ENCODE data around the gene TSPAN18. TPM values are rescaled to one million over a fixed set of nuclear protein-coding genes. Genes with fewer than 3 reads are reported as not detected.

TSPAN18 gene
- total and polyA plus RNA-seq, 10 of the 15 experiments (the other 5 are each of a cell fraction or from before 2014, with no cell fraction given): 0.02 to 0.77 (median 0.13) TPM; not detected in 1

- Histone ChIP-seq H3K9ac (ENCODE audit: control insufficient read depth, insufficient read depth, low read length) (no peak overlapping the region), H3K36me3 (ENCODE audit: control insufficient read depth in 2 of 2, insufficient read depth in 2 of 2, low read length in 1 of 2) (no peaks in the 10 kb centered on the region), H3K27ac (ENCODE audit: control insufficient read depth, insufficient read depth) (no peak overlapping the region), H3K79me2 (ENCODE audit: control insufficient read depth, insufficient read depth, low read length) (no peaks in the 10 kb centered on the region), H3K9me3 (replicated peaks; ENCODE audit: control insufficient read depth, insufficient read depth, low read length) (no peaks in the 10 kb centered on the region), H3K4me2 (ENCODE audit: control insufficient read depth, insufficient read depth) (no peak overlapping the region), H3K4me3 (no peak overlapping the region), H3K27me3 (replicated peaks in 1 of 2; ENCODE audit: control insufficient read depth in 2 of 2, insufficient read depth in 2 of 2, low read length in 1 of 2) (no peaks in the 10 kb centered on the region; a peak in 2 of 4 replicates), H3K4me1 (ENCODE audit: control insufficient read depth, insufficient read depth, low read length) (no peaks in the 10 kb centered on the region), H2AFZ (ENCODE audit: control insufficient read depth, low read depth, low read length) (no peak overlapping the region), H4K20me1 (ENCODE audit: control insufficient read depth, insufficient read depth) (no peaks in the 10 kb centered on the region; the same call in 1 of the 2 replicates)
- FAIRE-seq: no peak
- RAD21 ChIA-PET (ENCODE audit: unreplicated experiment): no interaction called here
- POLR2A ChIA-PET: no interaction called here
- in situ Hi-C loops (cut with MboI) (no loop called here), intact Hi-C loops (cut with micrococcal nuclease; ENCODE audit: unreplicated experiment) (no loop called here)
- no peak for ATAC-seq
- 30% methylated on average over 7 of the region's 7 CpGs for WGBS (ENCODE audit: insufficient coverage, insufficient replicate concordance, low lambda C conversion rate, missing lambda C conversion rate)
- CTCF ChIA-PET: no interaction called here
- SMC1A ChIA-PET (ENCODE audit: uncharacterized antibody, unreplicated experiment): no interaction called here
- no TSS peak for BruUV-seq (replicated peaks)
- no peak for DNase-seq (ENCODE audit: low read depth, low spot score)
- TF ChIP-seq ZBTB4 (CRISPR knock-in tag; IDR thresholded peaks at IDR 0.05): no peak
- TF ChIP-seq CHD4 (IDR thresholded peaks at IDR 0.05): no peak
- TF ChIP-seq ELK1 (IDR thresholded peaks at IDR 0.05; ENCODE audit: low read depth, low read length): no peak
- no peak for TF ChIP-seq YY1 (IDR thresholded peaks at IDR 0.05; ENCODE audit: low read depth, low read length)
- TF ChIP-seq MEF2A (IDR thresholded peaks at IDR 0.05; ENCODE audit: insufficient read depth, low read depth, low read length): no peak
- no peak for TF ChIP-seq NR2F1 (conservative IDR thresholded peaks at IDR 0.05)
- no peak for TF ChIP-seq IRF3 (IDR thresholded peaks at IDR 0.05)
- TF ChIP-seq POLR2AphosphoS5 (IDR thresholded peaks at IDR 0.05; ENCODE audit: low read length): no peak
- TF ChIP-seq MYC (IDR thresholded peaks at IDR 0.05; ENCODE audit: insufficient read depth, insufficient read length, insufficient replicate concordance, low read length, severe bottlenecking): no peak
- TF ChIP-seq E2F8 (IDR thresholded peaks at IDR 0.05; ENCODE audit: low read depth, partially characterized antibody): no peak
- no peak for TF ChIP-seq HDGF (IDR thresholded peaks at IDR 0.05)
- TF ChIP-seq HSF1 (IDR thresholded peaks at IDR 0.05; ENCODE audit: low read depth, low read length): no peak
- no peak for TF ChIP-seq SMC3 (IDR thresholded peaks at IDR 0.05; ENCODE audit: borderline replicate concordance, low read length)
- no peak for TF ChIP-seq ZNF622 (IDR thresholded peaks at IDR 0.05)
- TF ChIP-seq RCOR1 (conservative IDR thresholded peaks at IDR 0.05; ENCODE audit: low read depth, low read length): no peak
- TF ChIP-seq TAF1 (IDR thresholded peaks at IDR 0.05; ENCODE audit: borderline replicate concordance, low read depth, low read length): no peak
- no peak for TF ChIP-seq DPF2 (IDR thresholded peaks at IDR 0.05)
Observed at GRCh38 chr11:44923115-44923514, 196.4 kb downstream of the TSPAN18 start.
